ENCODE data around the gene SPNS2. TPM values are rescaled to one million over a fixed set of nuclear protein-coding genes. Genes with fewer than 3 reads are reported as not detected.
A peak's percentile ranks its signal among the peaks of the same experiment; 100 is the strongest.

Gene SPNS2
- total RNA-seq, 1 donor from 2014 or later, result 67.0 TPM

DNA sequence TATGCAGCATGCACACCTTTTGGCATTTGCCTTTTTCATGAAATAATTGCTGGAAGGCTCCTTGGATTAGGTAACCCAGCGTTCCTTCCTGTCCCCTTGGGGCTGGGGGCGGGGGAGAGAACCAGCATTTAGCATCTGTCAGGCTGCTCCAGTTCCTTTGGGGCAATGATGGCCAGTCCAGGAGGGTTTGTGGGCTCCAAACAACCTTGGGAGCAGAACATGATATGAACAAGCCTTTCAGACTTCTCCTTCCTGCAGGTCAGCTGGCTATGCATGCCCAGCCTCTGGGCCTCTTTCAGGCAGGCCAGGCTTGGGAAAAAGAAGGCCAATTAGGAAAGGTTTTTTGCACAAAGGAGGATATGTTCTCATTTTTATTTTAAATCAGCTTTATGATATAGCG is 84.5 kb downstream of the SPNS2 start:
- Histone ChIP-seq H3K4me1 (peaks cover 15% of the 10 kb centered on the region), H3K27me3 (peaks cover 26% of the 10 kb centered on the region), H3K36me3 (no peaks in the 10 kb centered on the region), H3K9me3 (no peaks in the 10 kb centered on the region), H3K4me3 (no peak overlapping the region), H3K27ac (no peak overlapping the region)
- ATAC-seq, result no peak
- DNase-seq, result peak; percentile 29
- intact Hi-C loops (cut with DNase I), result no loop called here
- TF ChIP-seq, protein P1, sequence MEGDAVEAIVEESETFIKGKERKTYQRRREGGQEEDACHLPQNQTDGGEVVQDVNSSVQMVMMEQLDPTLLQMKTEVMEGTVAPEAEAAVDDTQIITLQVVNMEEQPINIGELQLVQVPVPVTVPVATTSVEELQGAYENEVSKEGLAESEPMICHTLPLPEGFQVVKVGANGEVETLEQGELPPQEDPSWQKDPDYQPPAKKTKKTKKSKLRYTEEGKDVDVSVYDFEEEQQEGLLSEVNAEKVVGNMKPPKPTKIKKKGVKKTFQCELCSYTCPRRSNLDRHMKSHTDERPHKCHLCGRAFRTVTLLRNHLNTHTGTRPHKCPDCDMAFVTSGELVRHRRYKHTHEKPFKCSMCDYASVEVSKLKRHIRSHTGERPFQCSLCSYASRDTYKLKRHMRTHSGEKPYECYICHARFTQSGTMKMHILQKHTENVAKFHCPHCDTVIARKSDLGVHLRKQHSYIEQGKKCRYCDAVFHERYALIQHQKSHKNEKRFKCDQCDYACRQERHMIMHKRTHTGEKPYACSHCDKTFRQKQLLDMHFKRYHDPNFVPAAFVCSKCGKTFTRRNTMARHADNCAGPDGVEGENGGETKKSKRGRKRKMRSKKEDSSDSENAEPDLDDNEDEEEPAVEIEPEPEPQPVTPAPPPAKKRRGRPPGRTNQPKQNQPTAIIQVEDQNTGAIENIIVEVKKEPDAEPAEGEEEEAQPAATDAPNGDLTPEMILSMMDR (IDR thresholded peaks at IDR 0.05), result no peak

DNA sequence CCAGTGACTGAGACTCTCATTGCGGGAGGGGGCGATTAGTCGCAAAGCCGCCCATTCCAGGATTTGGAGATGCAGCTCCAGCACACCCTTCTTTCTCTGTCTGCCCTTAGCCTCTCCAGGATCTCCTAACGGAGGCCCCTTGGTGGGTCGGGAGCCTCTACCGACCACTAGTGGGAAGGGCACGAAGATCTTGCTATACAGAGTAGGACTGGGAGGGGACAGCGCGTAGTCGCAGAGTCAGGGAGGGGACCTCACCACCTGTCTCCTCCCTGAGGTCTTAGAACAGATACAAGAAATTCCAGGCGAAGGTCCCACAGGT is 85.1 kb downstream of the SPNS2 start:
- peaks cover 26% of the 10 kb centered on the region for H3K27me3 ChIP-seq
- intact Hi-C loops (cut with DNase I), result no loop called here
- no peak for DNase-seq
- TF ChIP-seq, protein P1 (IDR thresholded peaks at IDR 0.05), result peak; percentile 43
- ATAC-seq, result peak; percentile 40
- H3K27ac ChIP-seq, result peak overlapping the region; percentile 71
- peak overlapping the region; percentile 56 for H3K4me3 ChIP-seq
- H3K36me3 ChIP-seq, result no peaks in the 10 kb centered on the region
- no peaks in the 10 kb centered on the region for H3K9me3 ChIP-seq
- H3K4me1 ChIP-seq, result peaks cover 15% of the 10 kb centered on the region

DNA sequence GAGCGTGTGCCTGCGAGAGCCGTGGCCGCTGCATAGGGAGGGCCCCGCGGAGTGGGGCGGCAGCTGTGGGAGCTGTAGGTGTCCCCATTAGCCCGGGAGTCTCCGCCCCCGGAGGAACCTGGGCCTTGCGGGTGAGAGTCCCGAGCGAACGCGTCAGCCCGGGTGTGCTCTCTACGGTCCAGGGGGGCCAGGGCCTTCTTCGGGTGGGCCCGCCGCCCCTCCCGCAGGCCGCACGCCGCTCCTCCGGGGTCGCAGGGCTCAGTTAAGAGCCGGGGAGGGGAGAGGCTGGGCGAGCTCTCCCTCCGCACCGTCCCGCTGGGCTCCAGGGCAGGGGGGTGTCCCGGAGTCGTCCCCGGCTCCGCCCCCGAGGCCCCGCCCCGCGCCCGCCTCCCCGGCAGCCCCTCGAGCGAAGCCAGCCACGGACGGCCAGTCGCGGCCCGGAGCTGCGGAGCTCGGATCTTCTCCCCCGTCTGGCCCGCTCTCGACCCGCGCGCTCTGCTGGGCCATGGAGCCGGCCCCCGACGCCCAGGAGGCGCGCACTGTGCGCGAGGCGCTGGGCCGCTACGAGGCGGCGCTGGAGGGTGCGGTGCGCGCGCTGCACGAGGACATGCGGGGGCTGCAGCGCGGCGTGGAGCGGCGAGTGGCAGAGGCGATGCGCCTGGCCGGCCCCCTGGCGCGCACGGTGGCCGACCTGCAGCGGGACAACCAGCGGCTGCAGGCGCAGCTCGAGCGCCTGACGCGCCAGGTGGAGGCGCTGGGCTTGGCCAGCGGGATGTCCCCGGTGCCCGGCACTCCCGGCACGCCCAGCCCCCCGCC is 85.6 kb downstream of the SPNS2 start, which contains the start of gene SMTNL2:
Gene SMTNL2, plus strand, starts transcription at position 429 of the 816 bp plus-strand sequence. Its CDS starts 77 bp downstream, at position 506.
- peak within 1 kb of the TSS; percentile 71 for H3K27ac ChIP-seq
- peaks cover 15% of the 10 kb centered on the region for H3K4me1 ChIP-seq
- peak; percentile 69 for DNase-seq
- TF ChIP-seq, protein P1 (IDR thresholded peaks at IDR 0.05), result no peak
- peak within 1 kb of the TSS; percentile 56 for H3K4me3 ChIP-seq
- no peaks in the 10 kb centered on the region for H3K9me3 ChIP-seq
- no peaks in the 10 kb centered on the region for H3K36me3 ChIP-seq
- intact Hi-C loops (cut with DNase I), result no loop called here
- H3K27me3 ChIP-seq, result peaks cover 26% of the 10 kb centered on the region
- peak; percentile 50 for ATAC-seq

DNA sequence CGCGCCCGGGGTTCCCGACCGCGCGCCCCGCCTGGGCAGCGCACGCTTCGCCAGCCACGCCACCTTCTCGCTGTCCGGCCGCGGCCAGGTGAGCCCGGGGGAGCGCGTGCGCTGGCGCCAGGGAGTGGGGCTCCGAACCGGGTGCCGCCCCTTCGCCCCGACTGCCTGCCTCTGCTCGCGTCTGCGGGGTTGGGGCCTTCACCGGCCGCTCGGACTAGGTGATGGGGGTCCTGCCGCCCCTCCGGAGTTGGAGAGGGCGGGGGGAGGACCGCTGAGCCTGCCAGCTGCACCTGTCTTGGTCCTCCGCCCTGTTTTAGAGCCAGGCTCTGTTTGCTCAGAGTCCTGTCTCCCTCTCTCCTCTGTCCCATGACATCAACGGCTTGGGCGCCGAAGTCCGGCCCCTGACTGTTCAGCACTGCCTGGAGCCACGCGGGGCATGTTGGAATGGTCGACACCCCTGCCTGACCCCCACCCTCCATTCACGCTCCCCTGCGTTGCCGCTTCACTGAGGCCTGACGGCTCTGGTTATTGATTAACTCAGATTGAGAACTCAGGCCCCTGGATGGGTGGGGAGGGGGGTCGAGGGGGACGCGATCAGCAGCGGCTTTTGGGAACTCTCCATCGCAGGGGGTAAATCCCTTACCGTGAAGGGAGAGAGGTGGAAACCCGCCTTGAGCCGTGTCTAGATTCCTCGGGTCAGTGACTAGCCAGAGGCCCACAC is 86.4 kb downstream of the SPNS2 start:
- Histone ChIP-seq H3K36me3 (no peaks in the 10 kb centered on the region), H3K9me3 (no peaks in the 10 kb centered on the region), H3K4me3 (peak overlapping the region; percentile 56), H3K27me3 (peaks cover 26% of the 10 kb centered on the region), H3K27ac (no peak overlapping the region), H3K4me1 (peaks cover 15% of the 10 kb centered on the region)
- intact Hi-C loops (cut with DNase I), result no loop called here
- peak; percentile 64 for DNase-seq
- TF ChIP-seq, protein P1 (IDR thresholded peaks at IDR 0.05), result no peak
- no peak for ATAC-seq

DNA sequence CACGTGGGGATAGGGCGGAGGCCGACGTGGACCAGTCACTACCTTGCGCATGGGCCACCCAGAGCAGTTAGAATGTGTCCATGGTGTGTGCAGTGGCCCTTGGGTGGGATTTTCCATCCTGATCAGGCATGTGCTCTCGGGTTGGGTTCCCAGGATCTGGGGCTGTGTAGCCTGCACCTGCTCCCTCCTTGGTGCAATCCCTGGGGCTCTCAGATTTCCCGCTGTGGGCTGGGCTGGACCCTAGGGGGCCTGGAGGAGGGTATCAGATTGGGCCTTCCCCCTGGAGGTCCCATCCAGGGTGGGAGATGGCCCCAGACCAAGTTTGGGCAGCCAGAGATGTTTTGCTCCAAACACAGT is 86.9 kb downstream of the SPNS2 start:
- no peak for ATAC-seq
- Histone ChIP-seq H3K27me3 (peaks cover 26% of the 10 kb centered on the region), H3K27ac (no peak overlapping the region)

More for the DNA sequence above, 86.9 kb downstream of the SPNS2 start:
- TF ChIP-seq, protein P1 (IDR thresholded peaks at IDR 0.05), result no peak
- Histone ChIP-seq H3K4me1 (peaks cover 15% of the 10 kb centered on the region), H3K4me3 (peak overlapping the region; percentile 56), H3K9me3 (no peaks in the 10 kb centered on the region), H3K36me3 (no peaks in the 10 kb centered on the region)
- intact Hi-C loops (cut with DNase I), result no loop called here
- DNase-seq, result no peak
